ENCODE results near the gene ADGRL3.

DNA sequence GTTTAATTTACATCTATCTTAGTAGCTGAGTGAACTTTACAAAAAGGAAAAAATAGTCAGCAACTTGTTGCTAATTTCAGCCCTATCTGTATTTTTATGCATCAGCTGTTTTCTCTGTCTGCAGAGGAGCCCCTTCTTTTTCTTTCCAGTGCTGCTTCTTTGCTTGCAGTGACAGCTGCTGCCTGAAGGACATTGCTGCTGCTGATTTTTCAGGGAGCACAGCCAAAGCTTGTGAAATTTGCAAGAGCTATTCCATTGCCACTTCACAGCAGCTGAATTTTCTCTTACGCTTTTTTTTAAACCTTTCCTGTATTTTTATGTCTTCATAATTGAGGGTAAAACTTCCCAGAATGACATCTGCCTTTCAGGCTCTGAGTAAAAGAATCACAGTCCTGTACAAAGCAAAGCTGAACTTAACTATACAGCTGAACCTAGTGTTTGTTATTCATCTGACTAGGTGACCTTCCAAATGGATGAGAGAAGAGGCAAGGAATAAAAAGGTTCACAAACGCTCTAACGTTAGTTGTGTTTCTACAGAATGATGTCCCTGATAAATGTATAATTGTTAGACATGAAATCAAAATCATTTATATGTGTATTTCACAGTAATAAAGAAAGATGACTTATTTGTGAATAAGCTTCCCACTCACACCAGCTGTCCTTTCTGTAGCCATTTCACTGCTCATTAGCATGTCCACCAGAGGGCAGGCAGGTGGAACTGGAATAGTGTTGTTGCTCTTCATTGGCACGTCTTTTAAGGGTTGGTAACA, 541.4 kb downstream of the ADGRL3 start:
- TF ChIP-seq CTCF (IDR thresholded peaks at IDR 0.05; ENCODE audit: borderline replicate concordance, extremely low read depth, low read length, poor library complexity, severe bottlenecking) (peak; percentile 35), EZH2 (IDR thresholded peaks at IDR 0.05; ENCODE audit: borderline replicate concordance, low read depth, low read length, severe bottlenecking) (no peak)
